GM19467 (cell line): Measurements from ENCODE around the gene SPNS1.
"Not testable (repeated sequence)": the region's sequence is repeated elsewhere in the genome, so short reads cannot be mapped to it uniquely, and the experiment has no call there.

Experiments used
- ATAC-seq: cut with Tn5 transposase; IDR thresholded peaks from one replicate; pipeline ENCODE4 v1.9.1; 2021; ENCODE audit warnings: mild to moderate bottlenecking, moderate library complexity; ENCODE audit not compliant: unreplicated experiment

Gene SPNS1

DNA sequence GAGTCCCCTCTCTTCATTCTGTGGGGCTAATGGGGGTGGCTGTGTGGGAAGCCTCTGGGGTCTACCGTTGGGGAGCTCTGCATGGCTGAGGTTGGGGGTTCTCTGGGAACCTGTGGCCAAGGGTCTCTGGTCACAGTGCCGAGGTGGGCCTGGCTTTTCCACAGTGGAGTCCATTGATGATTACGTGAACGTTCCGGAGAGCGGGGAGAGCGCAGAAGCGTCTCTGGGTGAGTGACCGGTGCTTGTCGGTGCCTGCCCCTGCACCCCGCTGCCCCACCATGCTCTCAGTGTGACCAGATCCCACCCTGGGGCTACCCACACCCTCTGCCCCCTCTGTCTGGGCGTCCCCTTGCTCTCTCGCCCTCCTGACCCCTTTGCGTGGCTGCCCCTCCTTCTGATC, 14.8 kb downstream of the SPNS1 start:
- ATAC-seq: no peak

- no peak for ATAC-seq
Observed at GRCh38 chr16:28990375-28991040, 15.9 kb downstream of the SPNS1 start.

GRCh38 chr16:28991687-28992086, 17.1 kb downstream of the SPNS1 start:
- ATAC-seq: no peak

- no peak for ATAC-seq
Observed at GRCh38 chr16:28992496-28992895, 17.9 kb downstream of the SPNS1 start.

GRCh38 chr16:28998837-28999236, 24.3 kb downstream of the SPNS1 start:
- no peak for ATAC-seq

- ATAC-seq: no peak
Observed at GRCh38 chr16:28999577-28999976, 25.0 kb downstream of the SPNS1 start.

GRCh38 chr16:29000019-29000418, 25.4 kb downstream of the SPNS1 start:
- ATAC-seq: no peak

DNA sequence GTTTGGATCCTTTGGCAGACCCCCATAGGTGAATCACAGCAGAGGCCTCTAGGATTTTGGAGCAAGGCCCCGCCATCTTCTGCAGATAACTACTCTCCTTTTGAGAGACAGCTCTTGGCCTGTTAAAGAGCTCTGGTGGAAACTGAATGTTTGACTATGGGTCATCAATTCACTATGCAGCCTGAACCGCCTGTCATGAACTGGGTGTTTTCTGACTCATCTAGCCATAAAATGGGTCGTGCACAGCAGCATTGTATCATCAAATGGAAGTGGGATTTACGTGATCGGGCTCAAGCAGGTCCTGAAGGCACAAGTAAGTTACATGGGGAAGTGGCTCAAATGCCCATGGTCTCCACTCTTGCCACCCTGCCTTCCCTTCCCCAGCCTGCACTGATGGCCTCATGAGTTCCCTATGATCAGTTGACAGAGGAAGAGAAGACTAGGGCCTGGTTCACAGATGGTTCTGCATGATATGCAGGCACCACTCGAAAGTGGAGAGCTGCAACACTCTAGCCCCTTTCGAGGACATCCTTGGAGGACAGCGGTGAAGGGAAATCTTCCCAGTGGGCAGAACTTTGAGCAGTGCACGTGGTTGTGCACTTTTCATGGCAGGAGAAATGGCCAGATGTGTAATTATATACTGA, 30.0 kb downstream of the SPNS1 start:
- not testable (repeated sequence) for ATAC-seq

DNA sequence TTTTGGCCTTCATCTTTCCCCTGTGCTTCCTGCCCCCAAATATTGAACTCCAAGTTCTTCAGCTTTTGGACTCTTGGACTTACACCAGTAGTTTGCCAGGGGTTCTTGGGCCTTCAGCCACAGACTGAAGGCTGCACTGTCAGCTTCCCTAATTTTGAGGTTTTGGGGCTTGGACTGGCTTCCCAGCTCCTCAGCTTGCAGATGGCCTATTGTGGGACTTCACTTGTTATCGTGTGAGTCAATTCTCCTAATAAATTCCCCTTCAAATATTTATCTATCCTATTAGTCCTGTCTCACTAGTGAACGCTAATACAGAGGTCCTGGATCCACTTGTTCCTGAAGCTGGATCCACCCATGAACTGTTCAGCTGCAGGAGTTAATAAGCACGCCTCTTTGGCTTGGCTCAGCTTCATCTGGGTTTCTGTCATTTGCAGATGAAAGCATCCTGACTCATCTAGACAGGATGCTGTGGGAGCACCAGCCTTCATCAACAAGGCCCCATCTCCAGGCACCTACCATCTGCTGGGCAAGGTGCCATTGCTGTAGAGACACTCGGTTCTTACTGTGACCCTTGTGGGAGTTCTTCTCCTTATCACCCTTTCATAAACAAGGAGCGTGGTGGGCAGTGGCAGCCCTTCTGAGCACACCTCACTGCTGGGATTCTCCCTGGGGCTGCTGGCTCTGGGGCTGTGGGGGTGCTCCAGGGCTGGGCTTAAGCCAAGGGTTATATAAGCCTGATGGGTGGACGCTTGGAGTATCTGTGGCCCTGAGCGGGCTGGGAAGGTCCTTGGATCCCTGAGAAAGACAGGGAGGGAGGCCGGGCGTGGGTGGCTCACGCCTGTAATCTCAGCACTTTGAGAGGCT, 33.4 kb downstream of the SPNS1 start:
- no peak for ATAC-seq

GRCh38 chr16:29009050-29009837, 34.7 kb downstream of the SPNS1 start:
- no peak for ATAC-seq

- ATAC-seq: no peak
Observed at GRCh38 chr16:29009838-29010166, 35.2 kb downstream of the SPNS1 start.

DNA sequence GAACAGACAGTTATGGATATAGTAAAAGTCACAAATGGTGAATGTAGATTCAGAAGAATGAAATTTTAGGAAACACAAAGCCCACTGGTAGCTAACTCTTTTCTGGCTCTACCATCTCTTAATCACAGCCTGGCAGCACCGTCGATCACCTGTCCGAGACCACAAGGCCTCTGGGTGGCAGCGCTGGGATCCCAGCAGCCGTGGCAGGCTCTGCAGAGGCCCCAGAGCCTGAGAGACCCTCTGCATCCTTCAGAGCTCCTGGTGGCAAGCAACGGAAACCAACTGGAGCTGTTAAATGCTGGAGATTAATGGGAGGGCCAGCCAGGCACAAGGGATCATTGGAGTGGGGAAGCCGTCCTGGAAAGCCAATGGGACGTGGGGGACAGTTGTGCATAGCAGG, 36.5 kb downstream of the SPNS1 start:
- ATAC-seq: no peak

DNA sequence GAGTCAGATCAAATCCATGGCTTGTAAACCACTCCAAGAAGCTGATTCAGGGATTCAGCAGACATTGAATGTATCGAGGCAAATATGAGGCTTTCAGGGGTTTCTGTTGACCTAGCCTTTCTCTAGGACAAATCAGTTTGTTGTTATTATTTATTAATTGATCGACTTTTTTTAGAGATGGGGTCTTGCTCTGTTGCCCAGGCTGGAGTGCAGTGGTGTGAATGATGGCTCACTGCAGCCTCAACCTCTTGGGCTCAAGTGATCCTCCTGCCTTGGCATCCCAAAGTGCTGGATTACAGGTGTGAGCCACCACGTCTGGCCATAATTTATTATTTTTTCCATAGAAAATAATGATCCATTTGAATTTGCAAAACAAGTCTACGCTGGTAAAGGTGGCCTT, 37.3 kb downstream of the SPNS1 start:
- no peak for ATAC-seq

- no peak for ATAC-seq
Observed at GRCh38 chr16:29012913-29013553, 38.5 kb downstream of the SPNS1 start.

DNA sequence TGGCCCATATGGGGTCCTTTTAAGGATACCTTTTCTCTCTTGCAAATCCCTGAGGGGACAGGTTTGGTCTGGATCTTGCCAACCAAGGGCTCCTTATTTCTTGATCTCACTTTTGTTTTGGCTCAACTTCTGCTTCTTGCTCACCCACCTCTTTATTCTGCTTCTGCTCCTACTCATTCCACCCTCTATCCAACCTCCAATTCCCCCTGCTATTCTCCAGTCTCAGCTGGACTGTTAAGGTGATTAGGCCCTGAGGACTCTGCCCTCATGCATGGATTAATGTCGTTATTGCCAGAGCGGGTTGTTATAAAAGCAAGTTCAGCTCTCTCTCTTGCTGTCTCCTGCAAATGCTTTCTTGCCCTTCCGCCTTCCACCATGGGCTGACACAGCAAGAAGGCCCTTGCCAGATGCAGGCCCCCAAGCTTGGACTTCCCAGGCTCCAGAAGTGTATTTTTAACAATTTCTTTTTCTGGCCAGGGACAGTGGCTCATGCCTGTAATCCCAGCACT, 40.0 kb downstream of the SPNS1 start:
- ATAC-seq: no peak

GRCh38 chr16:29022196-29022595, 47.6 kb downstream of the SPNS1 start:
- ATAC-seq: no peak

DNA sequence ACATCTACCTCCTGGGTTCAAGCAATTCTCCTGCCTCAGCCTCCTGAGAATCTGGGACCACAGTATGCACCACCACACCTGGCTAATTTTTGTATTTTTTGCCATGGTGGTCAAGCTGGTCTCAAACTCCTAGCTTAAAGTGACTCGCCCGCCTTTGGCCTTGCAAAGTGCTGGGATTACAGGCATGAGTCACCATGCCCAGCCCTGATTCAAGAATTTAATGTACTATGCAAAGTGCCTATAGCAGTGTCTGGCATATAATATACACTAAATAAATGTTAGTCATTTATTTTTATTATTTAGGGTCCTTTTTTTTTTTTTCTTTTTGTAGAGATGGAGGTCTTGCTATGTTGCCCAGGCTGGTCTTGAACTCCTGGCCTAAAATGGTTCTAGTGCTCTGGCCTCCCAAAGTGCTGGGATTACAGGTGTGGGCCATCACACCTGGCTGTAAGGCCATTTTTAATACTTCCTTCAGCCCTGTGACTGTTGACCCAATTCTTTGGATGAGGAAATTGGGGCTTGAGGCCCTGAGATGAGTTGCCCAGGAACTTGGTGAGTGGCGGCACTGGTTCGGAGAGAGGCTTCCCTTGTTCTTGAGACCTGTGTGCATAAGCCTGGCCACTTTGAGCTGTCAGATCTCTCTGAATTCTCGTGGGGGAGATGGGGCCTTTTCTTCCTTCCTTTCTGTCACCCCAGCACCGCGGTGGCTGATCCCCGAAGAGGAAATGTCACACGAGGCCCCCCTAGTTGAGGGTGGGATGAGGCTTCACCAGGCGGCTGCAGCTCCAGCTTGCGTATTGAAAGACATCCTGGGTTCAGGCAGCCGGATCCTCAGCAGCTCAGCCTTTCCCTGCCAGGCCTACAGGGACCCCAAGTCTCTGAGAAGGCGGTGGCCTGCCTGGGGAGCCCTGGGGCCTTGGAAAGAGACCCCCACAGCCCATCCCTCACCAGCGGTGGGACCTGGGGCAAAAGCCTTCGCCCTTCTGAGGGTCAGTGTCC, 49.0 kb downstream of the SPNS1 start:
- no peak for ATAC-seq

DNA sequence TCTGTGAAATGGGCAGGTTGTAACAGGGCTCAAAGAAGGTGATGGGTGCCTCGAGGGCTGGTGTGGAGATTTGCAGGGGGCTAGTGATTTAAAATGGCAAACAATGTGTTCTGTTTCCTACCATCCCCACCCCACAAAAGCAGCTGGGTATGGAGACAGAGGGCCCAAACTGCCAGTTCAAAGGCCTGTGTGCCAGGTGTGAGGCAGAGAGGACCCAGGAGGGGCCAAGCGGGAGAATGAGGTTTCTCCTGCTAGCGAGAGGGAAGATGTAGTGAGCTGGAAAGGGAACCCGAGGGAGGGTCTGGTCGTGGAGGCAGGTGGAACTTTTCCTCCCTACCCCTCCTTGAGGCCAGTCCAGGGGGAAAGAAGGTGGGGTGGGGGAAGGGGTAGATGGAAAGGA, 49.7 kb downstream of the SPNS1 start:
- no peak for ATAC-seq

DNA sequence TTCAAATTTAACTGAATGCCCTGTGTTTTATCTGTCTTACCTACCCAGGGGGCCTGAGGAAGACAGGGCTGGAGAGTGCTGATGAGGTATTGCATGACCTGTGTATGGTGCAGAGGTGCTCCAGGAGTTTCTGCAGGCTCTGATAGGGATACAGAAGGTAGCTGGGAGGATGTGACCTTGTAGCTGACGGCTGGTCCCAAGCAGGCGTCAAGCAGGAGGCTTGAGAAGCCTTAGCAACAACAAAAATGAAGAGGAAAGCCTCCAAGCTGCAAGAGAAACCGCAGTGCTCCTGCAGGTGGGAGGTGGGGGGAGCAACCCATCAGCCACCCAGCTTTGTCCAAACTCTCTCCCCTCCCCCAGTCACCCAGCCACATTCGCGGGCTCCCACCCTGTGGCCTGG, 50.6 kb downstream of the SPNS1 start:
- ATAC-seq: no peak
